Loucy (cell line): ENCODE measurements around the gene DDX60.

ENCODE experiments used
- H2AFZ ChIP-seq: fragments of 200-600 bp; sonication (generic); 2 replicates; pipeline ENCODE4 v1.6.0; 2016; ENCODE audit warnings: antibody characterized with exemption, mild to moderate bottlenecking, low read length, moderate library complexity
- H3F3A ChIP-seq: fragments of 200-600 bp; 2 replicates; pipeline ENCODE4 v1.6.0; 2016; ENCODE audit warnings: antibody characterized with exemption, low read depth, mild to moderate bottlenecking
- H3K27me3 ChIP-seq: fragments of 200-600 bp; sonication (generic); 2 replicates; pipeline ENCODE4 v1.6.1; 2014; ENCODE audit warnings: low read length, mild to moderate bottlenecking; ENCODE audit not compliant: insufficient read depth, poor library complexity, severe bottlenecking
- H3K36me3 ChIP-seq: fragments of 200-600 bp; sonication (generic); 2 replicates; pipeline ENCODE4 v1.6.1; 2016; ENCODE audit warnings: low read length; ENCODE audit not compliant: insufficient read depth
- H3K4me1 ChIP-seq: fragments of 200-600 bp; sonication (generic); 2 replicates; pipeline ENCODE4 v1.5.1; 2014; ENCODE audit warnings: low read length, mild to moderate bottlenecking; ENCODE audit not compliant: insufficient read depth, poor library complexity, severe bottlenecking
- H3K4me2 ChIP-seq: fragments of 200-600 bp; sonication (generic); 2 replicates; pipeline ENCODE4 v1.6.0; 2014; ENCODE audit warnings: antibody characterized with exemption, low read length, low read depth, mild to moderate bottlenecking; ENCODE audit not compliant: poor library complexity, severe bottlenecking
- H3K4me3 ChIP-seq: fragments of 200-600 bp; sonication (generic); 2 replicates; pipeline ENCODE4 v1.5.1; 2014; ENCODE audit warnings: low read length, mild to moderate bottlenecking, mixed read lengths; ENCODE audit not compliant: poor library complexity, severe bottlenecking
- H3K79me2 ChIP-seq: fragments of 200-600 bp; sonication (generic); 2 replicates; pipeline ENCODE4 v1.6.1; 2014; ENCODE audit warnings: low read length; ENCODE audit not compliant: insufficient read depth
- H3K9ac ChIP-seq: fragments of 200-600 bp; sonication (generic); 2 replicates; pipeline ENCODE4 v1.6.0; 2014; ENCODE audit warnings: mild to moderate bottlenecking, low read depth, low read length, moderate library complexity; ENCODE audit not compliant: poor library complexity, severe bottlenecking
- H3K9me2 ChIP-seq: fragments of 200-600 bp; sonication (generic); replicated peaks from 2 replicates; pipeline ENCODE4 v1.6.1; 2016; ENCODE audit warnings: low read depth, low read length, mixed read lengths
- H3K9me3 ChIP-seq: fragments of 200-600 bp; sonication (generic); 2 replicates; pipeline ENCODE4 v1.6.1; 2014; ENCODE audit warnings: mild to moderate bottlenecking, antibody characterized with exemption, low read length, low read depth; ENCODE audit not compliant: insufficient read depth
- H4K20me1 ChIP-seq: fragments of 200-600 bp; sonication (generic); 2 replicates; pipeline ENCODE4 v1.6.0; 2014; ENCODE audit warnings: antibody characterized with exemption, low read length, mild to moderate bottlenecking; ENCODE audit not compliant: insufficient read depth, poor library complexity, severe bottlenecking
- EZH2phosphoT487 ChIP-seq: fragments of 200-600 bp; IDR thresholded peaks from 2 replicates; pipeline ENCODE4 v1.6.1; 2018; ENCODE audit warnings: antibody characterized with exemption, mild to moderate bottlenecking, moderate library complexity, borderline replicate concordance
- TF ChIP-seq, protein P1 (sequence below): fragments of 200-600 bp; sonication (generic); conservative IDR thresholded peaks from 2 replicates; pipeline ENCODE4 v1.5.1; 2014; ENCODE audit warnings: mild to moderate bottlenecking, antibody characterized with exemption, low read length

The DDX60 gene

DNA sequence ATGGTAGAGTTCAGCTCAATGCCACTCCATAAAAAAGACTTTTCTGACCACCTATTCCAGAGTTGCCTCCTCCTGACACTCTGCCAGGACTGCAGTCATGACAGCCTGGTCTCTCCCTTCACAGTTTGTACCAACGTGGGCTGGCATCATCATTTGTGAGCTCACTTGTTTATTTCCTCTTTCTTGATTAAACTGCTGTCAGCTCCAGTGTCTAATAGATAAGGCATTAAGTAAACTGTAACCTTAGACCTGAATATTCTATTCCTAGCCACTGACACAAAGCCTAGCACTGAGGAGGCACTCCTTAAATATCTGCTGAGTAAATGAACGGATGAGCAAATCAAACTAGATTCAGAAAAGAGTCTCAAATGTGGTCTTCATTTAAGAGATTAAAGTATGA lies 48.7 kb downstream of the DDX60 start:
- H3K4me3 ChIP-seq, result no peak overlapping the region
- no peak overlapping the region for H2AFZ ChIP-seq
- H3K27me3 ChIP-seq, result no peaks in the 10 kb centered on the region
- no peaks in the 10 kb centered on the region for H3K36me3 ChIP-seq
- TF ChIP-seq EZH2phosphoT487, result no peak
- TF ChIP-seq, protein P1, sequence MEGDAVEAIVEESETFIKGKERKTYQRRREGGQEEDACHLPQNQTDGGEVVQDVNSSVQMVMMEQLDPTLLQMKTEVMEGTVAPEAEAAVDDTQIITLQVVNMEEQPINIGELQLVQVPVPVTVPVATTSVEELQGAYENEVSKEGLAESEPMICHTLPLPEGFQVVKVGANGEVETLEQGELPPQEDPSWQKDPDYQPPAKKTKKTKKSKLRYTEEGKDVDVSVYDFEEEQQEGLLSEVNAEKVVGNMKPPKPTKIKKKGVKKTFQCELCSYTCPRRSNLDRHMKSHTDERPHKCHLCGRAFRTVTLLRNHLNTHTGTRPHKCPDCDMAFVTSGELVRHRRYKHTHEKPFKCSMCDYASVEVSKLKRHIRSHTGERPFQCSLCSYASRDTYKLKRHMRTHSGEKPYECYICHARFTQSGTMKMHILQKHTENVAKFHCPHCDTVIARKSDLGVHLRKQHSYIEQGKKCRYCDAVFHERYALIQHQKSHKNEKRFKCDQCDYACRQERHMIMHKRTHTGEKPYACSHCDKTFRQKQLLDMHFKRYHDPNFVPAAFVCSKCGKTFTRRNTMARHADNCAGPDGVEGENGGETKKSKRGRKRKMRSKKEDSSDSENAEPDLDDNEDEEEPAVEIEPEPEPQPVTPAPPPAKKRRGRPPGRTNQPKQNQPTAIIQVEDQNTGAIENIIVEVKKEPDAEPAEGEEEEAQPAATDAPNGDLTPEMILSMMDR, result no peak
- H3K9ac ChIP-seq, result no peak overlapping the region
- no peaks in the 10 kb centered on the region for H3K79me2 ChIP-seq
- H3K4me1 ChIP-seq, result no peaks in the 10 kb centered on the region
- no peaks in the 10 kb centered on the region for H3K9me3 ChIP-seq
- H3K9me2 ChIP-seq, result no peaks in the 10 kb centered on the region
- H3F3A ChIP-seq, result no peaks in the 10 kb centered on the region
- no peak overlapping the region for H3K4me2 ChIP-seq
- no peaks in the 10 kb centered on the region for H4K20me1 ChIP-seq

DNA sequence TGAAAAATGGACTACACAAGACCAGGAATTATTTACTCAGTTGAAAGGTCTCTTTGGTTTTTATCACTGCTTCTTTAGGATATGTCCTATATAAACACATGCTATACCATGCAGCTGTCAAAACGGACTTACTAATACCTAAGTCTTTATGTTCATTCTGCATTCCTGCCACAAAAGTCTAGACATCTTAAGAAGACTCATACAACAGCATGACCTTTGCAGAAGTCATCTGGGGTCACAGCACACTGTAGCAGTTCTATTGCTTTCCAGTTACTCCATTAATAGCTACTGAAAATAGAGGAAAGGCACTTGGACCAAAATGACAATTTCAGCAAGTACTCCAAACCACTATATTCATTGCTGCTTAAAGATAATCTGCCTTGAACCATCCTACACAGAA lies 53.2 kb downstream of the DDX60 start:
- Histone ChIP-seq H3K4me1 (no peaks in the 10 kb centered on the region), H2AFZ (no peak overlapping the region), H3K36me3 (no peaks in the 10 kb centered on the region), H3K79me2 (no peaks in the 10 kb centered on the region), H3K4me3 (no peak overlapping the region), H3K9me3 (no peaks in the 10 kb centered on the region), H3K4me2 (no peak overlapping the region), H4K20me1 (no peaks in the 10 kb centered on the region), H3K9me2 (no peaks in the 10 kb centered on the region), H3F3A (no peaks in the 10 kb centered on the region), H3K27me3 (no peaks in the 10 kb centered on the region), H3K9ac (no peak overlapping the region)
- no peak for TF ChIP-seq EZH2phosphoT487
- TF ChIP-seq, protein P1, result no peak

DNA sequence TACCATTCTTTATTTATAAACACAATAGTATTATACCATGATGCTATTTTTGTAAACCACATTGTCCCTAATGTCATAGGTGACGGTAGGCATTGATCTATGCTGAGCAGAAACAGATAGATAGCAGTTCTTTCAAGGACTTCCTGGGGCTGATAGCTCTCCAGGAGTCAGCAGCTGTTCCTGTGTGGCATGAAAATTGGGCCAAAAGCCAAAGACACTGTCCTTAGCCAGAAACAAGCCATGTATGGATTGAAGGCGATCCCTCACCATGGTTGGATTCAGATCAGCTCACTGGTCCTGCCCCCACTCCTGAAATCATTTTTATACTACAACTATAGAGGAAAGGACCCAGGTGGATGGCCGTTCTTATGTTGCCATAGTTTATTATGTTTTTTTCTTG lies 53.6 kb downstream of the DDX60 start:
- Histone ChIP-seq H4K20me1 (no peaks in the 10 kb centered on the region), H3K9ac (no peak overlapping the region), H3F3A (no peaks in the 10 kb centered on the region), H3K27me3 (no peaks in the 10 kb centered on the region), H3K4me3 (no peak overlapping the region), H3K4me1 (no peaks in the 10 kb centered on the region), H3K9me3 (no peaks in the 10 kb centered on the region), H3K36me3 (no peaks in the 10 kb centered on the region), H3K4me2 (no peak overlapping the region), H3K9me2 (no peaks in the 10 kb centered on the region), H2AFZ (no peak overlapping the region), H3K79me2 (no peaks in the 10 kb centered on the region)
- no peak for TF ChIP-seq EZH2phosphoT487
- TF ChIP-seq, protein P1, result no peak
